ENCODE data around the gene C12orf57. TPM values are rescaled to one million over a fixed set of nuclear protein-coding genes. Genes with fewer than 3 reads are reported as not detected.
A peak's percentile ranks its signal among the peaks of the same experiment; 100 is the strongest.

C12orf57 gene
- total and polyA plus RNA-seq, 9 of the 15 experiments (the other 6 are each of a cell fraction or from before 2014, with no cell fraction given): 26.7 to 191 (median 107) TPM

GRCh38 chr12:6944381-6945186, 762 bp downstream of the C12orf57 start (continued):
- no peak for TF ChIP-seq MBD1 (CRISPR knock-in tag; IDR thresholded peaks at IDR 0.05)
- TF ChIP-seq ETV5 (CRISPR knock-in tag; IDR thresholded peaks at IDR 0.05; ENCODE audit: low read depth): no peak; the same call in 1 of the 2 replicates
- no peak for TF ChIP-seq CGGBP1 (CRISPR knock-in tag; IDR thresholded peaks at IDR 0.05)
- TF ChIP-seq NFYB (IDR thresholded peaks at IDR 0.05; ENCODE audit: extremely low read depth, insufficient read length): no peak
- TF ChIP-seq PPARD (CRISPR knock-in tag; IDR thresholded peaks at IDR 0.05): no peak
- TF ChIP-seq CEBPB (tag; IDR thresholded peaks at IDR 0.05): no peak
- TF ChIP-seq EZH2 (IDR thresholded peaks at IDR 0.05; ENCODE audit: borderline replicate concordance, low read depth, low read length): no peak
- TF ChIP-seq SNRNP70 (optimal IDR thresholded peaks at IDR 0.05; ENCODE audit: low read depth, low read length): peak; percentile 81
- TF ChIP-seq HNRNPL (IDR thresholded peaks at IDR 0.05; ENCODE audit: low read depth, low read length): peak; percentile 15; the same call in 1 of the 2 replicates
- peak; percentile 60 for TF ChIP-seq RNF2 (IDR thresholded peaks at IDR 0.05)
- TF ChIP-seq OTX1 (CRISPR knock-in tag; IDR thresholded peaks at IDR 0.05): no peak
- TF ChIP-seq ZNF609 (CRISPR knock-in tag; IDR thresholded peaks at IDR 0.05; ENCODE audit: borderline replicate concordance): no peak
- no peak for TF ChIP-seq ZC3H4 (CRISPR knock-in tag; IDR thresholded peaks at IDR 0.05; ENCODE audit: borderline replicate concordance)
- no peak for TF ChIP-seq HMG20A (CRISPR knock-in tag; conservative IDR thresholded peaks at IDR 0.05)
- no peak for TF ChIP-seq ZNF384 (IDR thresholded peaks at IDR 0.05; ENCODE audit: low read depth, low read length)
- no peak for TF ChIP-seq POLR2AphosphoS2 (IDR thresholded peaks at IDR 0.05; ENCODE audit: low read length)
- no peak for TF ChIP-seq EGR1 (conservative IDR thresholded peaks at IDR 0.05)
- TF ChIP-seq RUNX1 (IDR thresholded peaks at IDR 0.05; ENCODE audit: low read depth): no peak
- no peak for TF ChIP-seq NCOR1 (IDR thresholded peaks at IDR 0.05)
- peak; percentile 96; the same call in 1 of the 2 replicates for TF ChIP-seq PTBP1 (IDR thresholded peaks at IDR 0.05; ENCODE audit: low read depth, low read length)
- peak in 1 of 2 experiments; percentile 20; a peak in 1 of 4 replicates for TF ChIP-seq RCOR1 (IDR thresholded peaks at IDR 0.05; ENCODE audit: borderline replicate concordance in 1 of 2, low read depth in 2 of 2, low read length in 2 of 2)
- no peak for TF ChIP-seq DLX4 (CRISPR knock-in tag; IDR thresholded peaks at IDR 0.05)
- no peak for TF ChIP-seq PML (IDR thresholded peaks at IDR 0.05; ENCODE audit: low read length)
